MM.1S (cell line): Measurements from ENCODE around the gene FNDC1.

Source experiments
- EZH2 ChIP-seq: fragments of 300-600 bp; sonication (generic); optimal IDR thresholded peaks from 2 replicates; pipeline ENCODE3; 2017; ENCODE audit warnings: low read depth, mild to moderate bottlenecking, antibody characterized with exemption, low read length, mixed read lengths
- EZH2phosphoT487 ChIP-seq: fragments of 300-600 bp; sonication (generic); IDR thresholded peaks from 2 replicates; pipeline ENCODE4 v1.6.1; 2018; ENCODE audit warnings: antibody characterized with exemption, low read length
- TF ChIP-seq, protein P1 (sequence below): fragments of 300-600 bp; sonication (generic); IDR thresholded peaks from 2 replicates; pipeline ENCODE4 v1.5.1; 2016; ENCODE audit warnings: antibody characterized with exemption, low read length, mixed read lengths

DNA sequence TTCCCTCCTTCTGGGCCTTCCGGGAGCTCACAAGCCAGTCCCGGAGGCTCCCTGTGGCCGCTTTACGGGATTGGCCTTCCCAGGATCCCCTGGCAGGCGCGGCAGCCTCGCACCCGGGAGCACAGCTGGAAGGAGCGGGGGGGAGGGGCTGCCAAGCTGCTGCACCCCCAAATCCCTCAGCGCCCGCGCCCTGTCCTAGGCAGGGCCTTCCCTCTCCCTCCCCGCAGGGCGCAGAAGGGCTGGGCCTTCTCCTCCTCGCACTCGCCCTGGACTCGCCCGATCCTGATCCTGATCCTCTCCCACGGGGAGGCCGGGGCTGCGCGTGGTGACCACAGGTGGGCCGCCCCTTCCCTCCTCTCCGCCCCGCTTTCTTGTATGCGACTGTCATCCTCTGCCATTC is 146.4 kb downstream of the FNDC1 start:
- TF ChIP-seq, protein P1, sequence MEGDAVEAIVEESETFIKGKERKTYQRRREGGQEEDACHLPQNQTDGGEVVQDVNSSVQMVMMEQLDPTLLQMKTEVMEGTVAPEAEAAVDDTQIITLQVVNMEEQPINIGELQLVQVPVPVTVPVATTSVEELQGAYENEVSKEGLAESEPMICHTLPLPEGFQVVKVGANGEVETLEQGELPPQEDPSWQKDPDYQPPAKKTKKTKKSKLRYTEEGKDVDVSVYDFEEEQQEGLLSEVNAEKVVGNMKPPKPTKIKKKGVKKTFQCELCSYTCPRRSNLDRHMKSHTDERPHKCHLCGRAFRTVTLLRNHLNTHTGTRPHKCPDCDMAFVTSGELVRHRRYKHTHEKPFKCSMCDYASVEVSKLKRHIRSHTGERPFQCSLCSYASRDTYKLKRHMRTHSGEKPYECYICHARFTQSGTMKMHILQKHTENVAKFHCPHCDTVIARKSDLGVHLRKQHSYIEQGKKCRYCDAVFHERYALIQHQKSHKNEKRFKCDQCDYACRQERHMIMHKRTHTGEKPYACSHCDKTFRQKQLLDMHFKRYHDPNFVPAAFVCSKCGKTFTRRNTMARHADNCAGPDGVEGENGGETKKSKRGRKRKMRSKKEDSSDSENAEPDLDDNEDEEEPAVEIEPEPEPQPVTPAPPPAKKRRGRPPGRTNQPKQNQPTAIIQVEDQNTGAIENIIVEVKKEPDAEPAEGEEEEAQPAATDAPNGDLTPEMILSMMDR, result no peak
- TF ChIP-seq EZH2, result no peak
- no peak for TF ChIP-seq EZH2phosphoT487
